ENCODE data around the gene UBXN4.

- TF ChIP-seq EZH2 (optimal IDR thresholded peaks at IDR 0.05; ENCODE audit: low read depth, low read length), result no peak
- TF ChIP-seq CTCF (IDR thresholded peaks at IDR 0.05; ENCODE audit: low read length), result no peak
These were observed 84.0 kb downstream of the UBXN4 start for GRCh38 chr2:135825550-135826176.

Measured in MM.1S (cell line).